RWPE2 (cell line): ENCODE measurements around the gene ABCA3.

ENCODE experiments used
- ATAC-seq: fragments of 200-7000 bp; cut with Tn5 transposase; 3 replicates; pipeline ENCODE4 v1.9.1; 2021; ENCODE audit warnings: low read depth
- DNase-seq: peaks from one replicate; pipeline ENCODE4 v3.0.0-alpha.2; 2020; ENCODE audit warnings: low spot score
- H3K27ac ChIP-seq: fragments of 450-650 bp; 2 replicates; pipeline ENCODE4 v1.5.1; 2017; ENCODE audit warnings: mild to moderate bottlenecking; ENCODE audit not compliant: poor library complexity, severe bottlenecking
- H3K27me3 ChIP-seq: fragments of 250-450 bp; sonication (Bioruptor Pico); 2 replicates; pipeline ENCODE4 v1.5.1; 2021; ENCODE audit warnings: mild to moderate bottlenecking, moderate library complexity; ENCODE audit not compliant: insufficient read depth, poor library complexity, severe bottlenecking
- H3K36me3 ChIP-seq: fragments of 250-450 bp; sonication (Bioruptor Pico); 2 replicates; pipeline ENCODE4 v1.5.1; 2020; ENCODE audit warnings: low read depth, mild to moderate bottlenecking, moderate library complexity
- H3K4me1 ChIP-seq: fragments of 250-450 bp; sonication (Bioruptor Pico); 2 replicates; pipeline ENCODE4 v1.5.1; 2021; ENCODE audit warnings: mild to moderate bottlenecking, moderate library complexity; ENCODE audit not compliant: insufficient read depth, poor library complexity, severe bottlenecking
- H3K4me3 ChIP-seq: fragments of 250-450 bp; sonication (Bioruptor Pico); 2 replicates; pipeline ENCODE4 v1.5.1; 2021; ENCODE audit warnings: mild to moderate bottlenecking, moderate library complexity; ENCODE audit not compliant: severe bottlenecking
- H3K9me3 ChIP-seq: fragments of 250-450 bp; sonication (Bioruptor Pico); 2 replicates; pipeline ENCODE4 v1.5.1; 2021; ENCODE audit warnings: mild to moderate bottlenecking, moderate library complexity; ENCODE audit not compliant: severe bottlenecking
- TF ChIP-seq, protein P1 (sequence below): fragments of 450-650 bp; IDR thresholded peaks from one replicate; pipeline ENCODE4 v1.5.1; 2017; ENCODE audit warnings: mild to moderate bottlenecking, moderate library complexity; ENCODE audit not compliant: poor library complexity, severe bottlenecking

ABCA3 gene

DNA sequence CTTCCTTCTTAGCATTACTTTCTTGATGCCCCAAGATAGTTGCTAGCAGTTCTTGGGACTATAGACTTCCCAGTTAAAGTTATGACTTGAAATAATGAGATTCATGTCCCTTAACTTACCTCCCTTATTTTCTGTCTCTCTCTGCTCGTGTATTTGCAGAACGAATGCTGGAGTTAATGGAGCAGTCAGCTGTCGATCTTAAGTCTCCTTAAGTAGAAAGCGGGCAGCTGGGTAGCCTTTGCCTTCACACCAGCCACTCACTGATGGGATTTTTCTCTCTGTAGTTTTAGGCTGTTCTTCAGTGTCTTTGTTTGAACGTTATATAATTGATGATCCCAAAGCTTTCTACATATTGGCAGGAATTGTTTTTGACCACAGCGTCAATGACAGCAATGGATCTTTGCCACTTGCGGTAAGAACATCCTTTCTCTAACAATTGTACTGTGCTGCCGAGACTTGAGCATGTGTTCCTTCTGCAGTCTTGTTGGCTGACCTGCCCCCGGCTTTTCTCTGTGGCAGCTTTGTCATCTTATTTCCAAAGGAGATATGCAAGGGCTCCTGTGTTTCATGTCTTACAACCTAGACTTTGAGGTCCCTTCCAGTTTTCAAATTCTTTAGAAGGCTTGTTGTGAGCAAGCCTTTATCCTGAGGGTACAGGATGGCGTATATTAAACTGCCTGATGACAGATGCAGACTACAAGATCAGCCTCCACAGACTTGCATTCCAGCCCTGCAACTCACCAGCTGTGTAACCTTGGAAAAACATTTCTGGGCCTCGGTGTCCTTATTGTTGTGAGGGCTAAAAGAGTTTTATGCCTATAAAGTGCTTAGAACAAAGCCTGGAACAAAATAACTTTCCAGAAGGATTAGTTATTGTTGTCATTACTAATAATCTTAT, 25.1 kb upstream of the ABCA3 start:
- ATAC-seq (peak; percentile 61; the same call in 2 of the 3 replicates), DNase-seq (no peak)
- Histone ChIP-seq H3K9me3 (no peaks in the 10 kb centered on the region), H3K27ac (no peak overlapping the region), H3K36me3 (no peaks in the 10 kb centered on the region), H3K27me3 (peaks cover 15% of the 10 kb centered on the region), H3K4me1 (no peaks in the 10 kb centered on the region), H3K4me3 (no peak overlapping the region)
- TF ChIP-seq, protein P1, sequence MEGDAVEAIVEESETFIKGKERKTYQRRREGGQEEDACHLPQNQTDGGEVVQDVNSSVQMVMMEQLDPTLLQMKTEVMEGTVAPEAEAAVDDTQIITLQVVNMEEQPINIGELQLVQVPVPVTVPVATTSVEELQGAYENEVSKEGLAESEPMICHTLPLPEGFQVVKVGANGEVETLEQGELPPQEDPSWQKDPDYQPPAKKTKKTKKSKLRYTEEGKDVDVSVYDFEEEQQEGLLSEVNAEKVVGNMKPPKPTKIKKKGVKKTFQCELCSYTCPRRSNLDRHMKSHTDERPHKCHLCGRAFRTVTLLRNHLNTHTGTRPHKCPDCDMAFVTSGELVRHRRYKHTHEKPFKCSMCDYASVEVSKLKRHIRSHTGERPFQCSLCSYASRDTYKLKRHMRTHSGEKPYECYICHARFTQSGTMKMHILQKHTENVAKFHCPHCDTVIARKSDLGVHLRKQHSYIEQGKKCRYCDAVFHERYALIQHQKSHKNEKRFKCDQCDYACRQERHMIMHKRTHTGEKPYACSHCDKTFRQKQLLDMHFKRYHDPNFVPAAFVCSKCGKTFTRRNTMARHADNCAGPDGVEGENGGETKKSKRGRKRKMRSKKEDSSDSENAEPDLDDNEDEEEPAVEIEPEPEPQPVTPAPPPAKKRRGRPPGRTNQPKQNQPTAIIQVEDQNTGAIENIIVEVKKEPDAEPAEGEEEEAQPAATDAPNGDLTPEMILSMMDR: no peak

- Histone ChIP-seq H3K27ac (no peak overlapping the region), H3K4me3 (no peak overlapping the region), H3K9me3 (no peaks in the 10 kb centered on the region), H3K27me3 (peaks cover 15% of the 10 kb centered on the region), H3K4me1 (no peaks in the 10 kb centered on the region), H3K36me3 (no peaks in the 10 kb centered on the region)
- ATAC-seq (no peak), DNase-seq (no peak)
- TF ChIP-seq, protein P1: no peak
These were observed 24.2 kb upstream of the ABCA3 start for GRCh38 chr16:2364638-2365210.

DNA sequence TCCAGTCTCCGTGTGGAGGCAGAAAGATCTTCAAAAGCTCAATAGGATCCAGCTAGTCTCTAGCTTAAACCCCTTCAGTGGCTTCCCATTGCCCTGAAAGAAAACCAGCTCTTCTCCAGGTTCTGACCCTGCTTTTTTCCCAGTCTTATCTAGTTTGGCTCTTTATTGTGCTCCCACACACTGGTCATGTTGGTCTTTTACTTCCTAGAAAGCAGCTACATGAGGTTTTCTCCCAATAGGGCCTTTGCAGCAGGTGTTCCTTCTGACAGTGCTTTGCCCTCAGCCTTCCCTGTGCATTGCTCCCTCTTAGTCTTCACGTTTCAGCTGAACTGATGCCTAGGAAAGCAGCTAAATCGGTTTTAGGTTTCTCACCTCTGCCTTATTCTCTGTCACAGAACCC, 21.7 kb upstream of the ABCA3 start:
- ATAC-seq: no peak
- no peaks in the 10 kb centered on the region for H3K9me3 ChIP-seq
- peaks cover 15% of the 10 kb centered on the region for H3K27me3 ChIP-seq
- H3K4me3 ChIP-seq: no peak overlapping the region
- no peaks in the 10 kb centered on the region for H3K36me3 ChIP-seq
- no peak for DNase-seq
- TF ChIP-seq, protein P1: no peak
- no peak overlapping the region for H3K27ac ChIP-seq
- H3K4me1 ChIP-seq: no peaks in the 10 kb centered on the region

DNA sequence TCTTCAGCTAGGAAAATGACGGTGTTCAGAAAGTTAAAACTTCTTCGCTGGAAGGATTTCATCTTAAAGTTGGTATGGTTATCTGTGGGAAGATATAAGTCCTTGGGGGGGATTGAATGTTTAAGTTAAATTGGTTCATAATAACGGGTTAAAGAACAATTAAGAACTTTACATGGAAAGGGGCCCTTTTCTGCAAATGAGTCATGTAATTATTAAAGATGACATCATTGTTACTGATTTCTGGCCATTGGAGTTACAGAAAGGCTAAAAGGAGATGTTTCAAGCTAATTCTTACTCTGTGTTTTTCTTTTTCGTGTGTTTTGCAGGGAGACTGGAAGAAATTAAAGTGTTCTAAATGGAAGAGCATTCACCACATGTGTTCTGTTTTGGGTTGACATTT, 20.6 kb upstream of the ABCA3 start:
- ATAC-seq: no peak

More for the DNA sequence above, 20.6 kb upstream of the ABCA3 start:
- no peak overlapping the region for H3K27ac ChIP-seq
- H3K9me3 ChIP-seq: no peaks in the 10 kb centered on the region
- peaks cover 14% of the 10 kb centered on the region for H3K27me3 ChIP-seq
- no peaks in the 10 kb centered on the region for H3K4me1 ChIP-seq
- no peak overlapping the region for H3K4me3 ChIP-seq
- no peaks in the 10 kb centered on the region for H3K36me3 ChIP-seq
- no peak for DNase-seq
- TF ChIP-seq, protein P1: no peak
